Osteoblast (primary cell): Measurements from ENCODE around the gene ANKRD24. TPM values are rescaled to one million over a fixed set of nuclear protein-coding genes. Genes with fewer than 3 reads are reported as not detected.
"Not testable (repeated sequence)": the region's sequence is repeated elsewhere in the genome, so short reads cannot be mapped to it uniquely, and the experiment has no call there.

Source experiments
- DNase-seq: peaks from one replicate; pipeline ENCODE4 v3.0.0; 2011; ENCODE audit warnings: low spot score, mixed read lengths; ENCODE audit not compliant: insufficient read length; ENCODE audit errors: missing footprints
- H2AFZ ChIP-seq: 2 replicates; pipeline ENCODE4 v1.6.0; 2011; ENCODE audit warnings: mild to moderate bottlenecking, low read length
- H3K27ac ChIP-seq: 2 replicates; pipeline ENCODE4 v1.5.1; 2011; ENCODE audit warnings: mild to moderate bottlenecking, low read depth, low read length, moderate library complexity
- H3K27me3 ChIP-seq: 2 replicates; pipeline ENCODE4 v1.6.0; 2012; ENCODE audit warnings: mild to moderate bottlenecking, control low read depth, inconsistent platforms, low read length, moderate library complexity; ENCODE audit not compliant: insufficient read depth
- H3K36me3 ChIP-seq: 2 replicates; pipeline ENCODE4 v1.5.1; 2011; ENCODE audit warnings: mild to moderate bottlenecking, low read length, control low read depth, moderate library complexity; ENCODE audit not compliant: insufficient read depth
- H3K4me1 ChIP-seq: 2 replicates; pipeline ENCODE4 v1.5.1; 2011; ENCODE audit warnings: mild to moderate bottlenecking, low read length, control low read depth, moderate library complexity; ENCODE audit not compliant: insufficient read depth
- H3K4me2 ChIP-seq: 2 replicates; pipeline ENCODE4 v1.6.0; 2011; ENCODE audit warnings: mild to moderate bottlenecking, low read length; ENCODE audit not compliant: insufficient read depth
- H3K4me3 ChIP-seq: fragments of 200-600 bp; sonication (generic); 3 replicates; pipeline ENCODE4 v1.5.1; 2012; ENCODE audit warnings: mild to moderate bottlenecking, low read length, inconsistent platforms; ENCODE audit not compliant: insufficient read depth
- H3K79me2 ChIP-seq: 2 replicates; pipeline ENCODE4 v1.6.0; 2012; ENCODE audit warnings: mild to moderate bottlenecking, low read length, control low read depth, inconsistent platforms; ENCODE audit not compliant: insufficient read depth
- H3K9me3 ChIP-seq: 2 replicates; pipeline ENCODE4 v1.5.1; 2011; ENCODE audit warnings: low read depth, low read length, control low read depth
- H4K20me1 ChIP-seq: 2 replicates; pipeline ENCODE4 v1.6.0; 2012; ENCODE audit warnings: mild to moderate bottlenecking, low read length, control low read depth; ENCODE audit not compliant: insufficient read depth
- CTCF ChIP-seq: IDR thresholded peaks from 2 replicates; pipeline ENCODE4 v1.5.1; 2011; ENCODE audit warnings: mild to moderate bottlenecking, low read depth, low read length, moderate library complexity; ENCODE audit errors: extremely low read depth
- total RNA-seq: library from RNA; depleted of rRNA; stranded (reverse); fragments of >200 nt; gene quantifications from 2 replicates; pipeline ENCODE4 v1.2.3, GENCODE V29; 2012

The ANKRD24 gene
- total RNA-seq, 1 donor = 0.72 TPM

GRCh38 chr19:4138445-4138844 is 44.0 kb upstream of the ANKRD24 start:
- TF ChIP-seq CTCF = no peak
- no peak overlapping the region for H3K4me2 ChIP-seq
- DNase-seq = no peak
- no peak overlapping the region for H3K4me3 ChIP-seq
- H3K27ac ChIP-seq = no peak overlapping the region
- peaks cover 2% of the 10 kb centered on the region for H3K4me1 ChIP-seq
- no peaks in the 10 kb centered on the region for H3K9me3 ChIP-seq
- H3K79me2 ChIP-seq = no peaks in the 10 kb centered on the region
- H2AFZ ChIP-seq = no peak overlapping the region
- H3K27me3 ChIP-seq = no peaks in the 10 kb centered on the region
- no peaks in the 10 kb centered on the region for H4K20me1 ChIP-seq
- H3K36me3 ChIP-seq = no peaks in the 10 kb centered on the region

- Histone ChIP-seq H3K4me1 (peaks cover 2% of the 10 kb centered on the region), H3K79me2 (no peaks in the 10 kb centered on the region), H3K27ac (no peak overlapping the region), H3K4me2 (no peak overlapping the region), H3K27me3 (no peaks in the 10 kb centered on the region), H4K20me1 (no peaks in the 10 kb centered on the region), H3K4me3 (no peak overlapping the region), H3K9me3 (no peaks in the 10 kb centered on the region), H3K36me3 (no peaks in the 10 kb centered on the region), H2AFZ (no peak overlapping the region)
- peak; percentile 90 for DNase-seq
- peak; percentile 80 for TF ChIP-seq CTCF
These were observed 42.8 kb upstream of the ANKRD24 start for GRCh38 chr19:4139614-4140236.

- peak; percentile 58 for TF ChIP-seq CTCF
- Histone ChIP-seq H3K79me2 (no peaks in the 10 kb centered on the region), H3K36me3 (no peaks in the 10 kb centered on the region), H3K9me3 (no peaks in the 10 kb centered on the region), H3K4me1 (peaks cover 2% of the 10 kb centered on the region), H2AFZ (no peak overlapping the region), H4K20me1 (no peaks in the 10 kb centered on the region), H3K4me2 (no peak overlapping the region), H3K4me3 (peak overlapping the region; percentile 35), H3K27ac (no peak overlapping the region), H3K27me3 (no peaks in the 10 kb centered on the region)
- peak; percentile 94 for DNase-seq
These were observed 42.2 kb upstream of the ANKRD24 start for GRCh38 chr19:4140237-4140711.

GRCh38 chr19:4142916-4143315 is 39.6 kb upstream of the ANKRD24 start:
- H3K27ac ChIP-seq, H3K79me2 ChIP-seq, H3K9me3 ChIP-seq, H3K4me2 ChIP-seq, H3K27me3 ChIP-seq, DNase-seq, H4K20me1 ChIP-seq, H3K36me3 ChIP-seq, H3K4me3 ChIP-seq, H3K4me1 ChIP-seq, H2AFZ ChIP-seq: not testable (repeated sequence)
